Mucosa of gallbladder (tissue), 1 donor: ENCODE results near the gene LRRC41. TPM values are rescaled to one million over a fixed set of nuclear protein-coding genes. Genes with fewer than 3 reads are reported as not detected.
"Not testable (repeated sequence)": the region's sequence is repeated elsewhere in the genome, so short reads cannot be mapped to it uniquely, and the experiment has no call there.

Experiments
- DNase-seq: peaks from one replicate; pipeline ENCODE4 v3.0.0-alpha.2; 2020; ENCODE audit warnings: low spot score
- total RNA-seq: library from RNA; stranded (reverse); gene quantifications from one replicate; pipeline ENCODE4 v1.2.1, GENCODE V29; 2021
- donor health status: DM: no; HTN: no; CAD: no.

Gene LRRC41
- total RNA-seq, 1 donor from 2014 or later = 72.5 TPM

DNA sequence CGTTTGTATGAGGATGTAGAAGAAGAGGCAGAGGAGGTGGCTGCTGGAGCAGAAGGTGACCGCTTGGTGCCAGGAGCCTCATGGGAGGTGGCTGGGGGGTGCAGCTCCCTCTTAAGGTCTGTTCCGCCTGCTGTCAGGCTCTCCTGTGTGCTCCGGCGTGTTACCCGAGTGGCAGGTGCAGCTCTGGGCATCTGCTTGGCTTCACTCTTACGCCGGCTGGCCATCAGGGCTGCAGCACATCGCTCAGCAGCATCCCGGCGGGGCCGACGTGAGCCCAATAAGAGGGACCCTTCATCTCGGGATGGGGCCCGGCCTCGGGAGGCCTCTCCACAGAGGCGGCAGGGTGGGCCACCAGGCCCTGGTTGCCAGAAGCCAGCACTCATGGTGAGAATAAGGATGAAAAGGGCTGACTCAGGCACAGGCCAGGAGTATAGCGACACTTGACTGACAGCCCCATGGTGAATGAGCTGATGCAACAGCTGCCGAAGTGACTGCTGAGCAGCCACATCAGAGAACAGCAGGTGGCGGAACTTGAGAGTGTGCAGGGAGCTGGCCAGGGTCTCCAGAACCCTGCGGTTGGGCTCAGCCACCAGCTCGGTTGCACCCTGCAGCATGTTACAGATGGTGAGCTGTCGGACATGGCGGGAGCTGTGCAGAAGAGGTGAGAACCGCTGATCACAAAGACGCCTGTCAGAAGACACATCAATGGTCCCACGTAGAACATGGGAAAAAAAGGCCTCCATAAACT is 17.5 kb downstream of the LRRC41 start:
- DNase-seq = no peak

DNA sequence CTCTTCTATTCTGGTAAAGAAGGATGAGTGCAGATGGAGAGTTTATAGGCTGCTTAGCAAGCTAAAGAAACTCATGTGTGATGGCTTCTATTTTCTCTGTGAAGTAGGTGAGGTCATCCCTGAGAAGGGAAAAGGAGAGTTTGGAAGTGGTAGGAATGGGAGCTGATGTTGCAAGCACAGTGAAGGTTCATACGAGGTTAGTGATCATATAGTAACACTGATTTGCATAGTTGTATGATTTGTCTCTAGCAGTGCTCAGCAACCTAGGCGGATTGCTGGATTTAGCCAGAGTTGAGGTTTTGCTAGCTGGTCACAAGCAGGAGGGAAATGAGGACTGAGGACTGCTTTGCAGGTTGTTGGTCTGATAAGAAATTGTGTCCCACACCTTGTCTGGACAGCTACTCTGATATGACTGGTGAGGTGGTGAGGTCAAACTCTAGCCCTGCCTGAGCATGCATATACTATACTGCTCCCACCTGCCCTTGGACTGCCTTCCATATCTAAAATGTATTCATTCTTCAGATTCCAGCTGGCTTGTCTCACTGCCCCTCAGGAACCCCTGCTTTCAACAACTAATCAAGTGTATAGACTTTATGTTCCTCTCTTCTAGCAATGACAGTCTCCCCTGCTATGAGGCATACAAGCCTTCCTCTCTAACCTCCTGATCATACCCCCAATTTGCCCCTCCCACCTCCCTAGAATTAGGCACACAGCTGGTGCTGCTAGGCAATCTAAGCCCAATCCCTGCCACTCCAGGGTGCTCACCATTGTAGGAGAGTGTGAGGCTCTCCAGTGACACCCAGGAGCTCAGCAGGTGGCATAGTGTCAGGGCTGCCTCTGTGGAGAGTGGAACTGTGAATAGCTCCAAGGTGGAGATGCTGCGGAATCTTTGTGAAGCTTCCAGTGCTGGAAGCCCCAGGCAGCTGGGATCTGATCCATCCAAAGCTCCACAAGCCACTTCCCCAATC is 18.5 kb downstream of the LRRC41 start:
- no peak for DNase-seq

DNA sequence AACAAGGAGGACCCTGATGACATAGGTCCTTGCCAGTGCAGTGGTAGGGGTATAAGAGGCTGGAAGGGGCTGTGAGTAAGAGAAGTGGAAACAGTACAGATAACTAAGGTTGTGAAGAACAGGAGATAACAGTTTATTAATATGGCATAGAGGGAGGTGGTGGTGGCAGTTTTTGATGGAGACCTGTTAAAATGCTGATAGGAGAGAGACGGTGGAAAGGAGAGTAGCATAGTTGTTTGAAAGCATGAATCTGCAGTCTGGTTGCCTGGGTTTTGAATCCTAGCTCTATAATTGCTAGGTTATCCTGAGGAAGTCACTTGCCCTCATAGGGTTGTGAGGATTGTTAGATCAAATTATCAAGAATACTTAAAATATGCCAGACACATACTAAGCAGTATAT is 19.4 kb downstream of the LRRC41 start:
- no peak for DNase-seq

DNA sequence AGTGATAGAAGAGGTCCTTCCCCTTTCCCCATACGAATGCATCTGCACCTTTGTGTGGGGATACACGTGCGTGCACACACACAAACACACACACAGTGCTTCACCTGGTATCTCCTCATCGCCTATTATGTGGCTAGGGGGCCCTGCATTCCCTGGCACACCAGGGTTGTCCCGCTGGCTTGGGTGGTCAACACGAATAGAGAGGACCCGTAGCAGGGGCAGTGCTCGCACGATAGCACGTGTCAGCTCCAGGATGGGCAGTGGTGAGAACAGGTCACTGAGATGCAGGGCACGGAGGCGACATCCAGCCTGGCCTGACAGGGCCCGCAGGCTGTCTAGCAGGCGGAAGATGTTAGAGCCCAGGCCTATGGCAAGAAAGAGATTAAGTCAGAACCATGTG is 22.4 kb downstream of the LRRC41 start:
- no peak for DNase-seq

DNA sequence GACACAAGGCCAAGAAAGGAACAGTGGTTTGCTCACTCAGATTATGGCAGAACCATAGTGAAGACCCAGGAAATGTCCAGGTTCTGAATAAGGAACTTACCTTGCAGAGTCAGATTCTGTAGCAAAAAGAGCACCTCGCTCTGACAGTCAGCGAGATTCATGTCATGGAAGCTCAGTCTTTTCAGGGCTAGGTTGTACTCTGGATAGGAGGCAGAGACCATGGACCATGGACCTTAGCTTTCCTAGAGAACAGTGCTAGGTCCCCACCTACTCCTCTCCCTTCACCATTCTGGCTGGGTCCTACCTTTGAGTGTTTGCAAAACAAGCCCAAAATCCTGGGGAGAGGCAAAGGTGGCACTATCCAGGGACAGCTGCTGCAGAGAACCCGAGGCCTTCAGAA is 23.3 kb downstream of the LRRC41 start:
- DNase-seq = no peak

DNA sequence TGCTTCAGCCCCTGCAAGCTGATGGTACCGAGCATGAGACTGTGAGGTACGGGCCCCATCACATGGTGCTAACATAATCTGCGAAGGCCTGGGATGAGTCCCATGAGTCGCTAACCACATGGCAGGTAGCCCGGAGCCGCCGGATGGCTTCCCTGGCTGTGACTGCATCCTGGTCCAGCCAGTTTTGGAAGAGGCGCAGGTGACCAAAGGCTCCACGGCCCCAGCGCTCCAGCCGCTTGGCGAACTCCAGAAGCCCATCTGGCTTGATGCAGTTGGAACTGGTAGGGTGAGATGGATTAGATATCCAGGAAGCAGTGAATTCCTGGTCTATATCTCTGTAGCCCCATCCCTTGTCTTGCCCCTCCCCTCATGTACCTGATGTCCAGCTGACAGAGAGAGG is 24.6 kb downstream of the LRRC41 start:
- no peak for DNase-seq

DNA sequence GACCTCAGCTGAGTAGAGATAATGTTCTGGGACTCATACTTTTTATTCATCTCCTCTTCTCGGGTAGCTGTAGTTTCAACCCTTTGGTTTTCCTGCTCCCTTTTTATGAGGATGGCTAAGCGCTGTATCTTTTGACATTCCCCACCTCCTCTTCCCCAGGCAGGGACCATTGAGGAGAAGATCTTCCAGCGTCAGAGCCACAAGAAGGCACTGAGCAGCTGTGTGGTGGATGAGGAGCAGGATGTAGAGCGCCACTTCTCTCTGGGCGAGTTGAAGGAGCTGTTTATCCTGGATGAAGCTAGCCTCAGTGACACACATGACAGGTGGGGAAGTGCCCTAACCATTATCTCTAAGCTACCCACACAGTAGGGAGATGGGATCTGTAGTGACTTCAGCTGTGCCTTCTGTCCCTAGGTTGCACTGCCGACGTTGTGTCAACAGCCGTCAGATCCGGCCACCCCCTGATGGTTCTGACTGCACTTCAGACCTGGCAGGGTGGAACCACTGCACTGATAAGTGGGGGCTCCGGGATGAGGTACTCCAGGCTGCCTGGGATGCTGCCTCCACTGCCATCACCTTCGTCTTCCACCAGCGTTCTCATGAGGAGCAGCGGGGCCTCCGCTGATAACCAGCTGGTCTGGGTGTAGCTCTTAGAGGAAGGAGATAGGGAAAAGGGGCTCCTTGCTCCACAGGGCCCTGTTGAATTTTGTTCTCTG is 25.6 kb downstream of the LRRC41 start:
- no peak for DNase-seq

DNA sequence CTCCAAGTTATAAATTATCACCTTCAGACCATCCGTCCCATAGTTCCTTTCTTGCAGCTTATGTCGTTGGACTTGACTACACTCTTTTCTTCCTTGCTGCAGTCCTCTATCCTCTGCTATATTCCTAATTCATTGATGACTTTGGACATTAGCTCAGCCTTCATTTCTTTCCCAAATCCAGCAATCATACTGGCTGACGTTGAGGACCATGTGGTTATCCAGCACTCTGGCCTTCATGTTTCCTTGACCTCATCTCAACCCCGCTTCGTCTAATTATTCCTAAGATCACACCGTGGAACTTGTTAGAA is 28.4 kb downstream of the LRRC41 start:
- no peak for DNase-seq

DNA sequence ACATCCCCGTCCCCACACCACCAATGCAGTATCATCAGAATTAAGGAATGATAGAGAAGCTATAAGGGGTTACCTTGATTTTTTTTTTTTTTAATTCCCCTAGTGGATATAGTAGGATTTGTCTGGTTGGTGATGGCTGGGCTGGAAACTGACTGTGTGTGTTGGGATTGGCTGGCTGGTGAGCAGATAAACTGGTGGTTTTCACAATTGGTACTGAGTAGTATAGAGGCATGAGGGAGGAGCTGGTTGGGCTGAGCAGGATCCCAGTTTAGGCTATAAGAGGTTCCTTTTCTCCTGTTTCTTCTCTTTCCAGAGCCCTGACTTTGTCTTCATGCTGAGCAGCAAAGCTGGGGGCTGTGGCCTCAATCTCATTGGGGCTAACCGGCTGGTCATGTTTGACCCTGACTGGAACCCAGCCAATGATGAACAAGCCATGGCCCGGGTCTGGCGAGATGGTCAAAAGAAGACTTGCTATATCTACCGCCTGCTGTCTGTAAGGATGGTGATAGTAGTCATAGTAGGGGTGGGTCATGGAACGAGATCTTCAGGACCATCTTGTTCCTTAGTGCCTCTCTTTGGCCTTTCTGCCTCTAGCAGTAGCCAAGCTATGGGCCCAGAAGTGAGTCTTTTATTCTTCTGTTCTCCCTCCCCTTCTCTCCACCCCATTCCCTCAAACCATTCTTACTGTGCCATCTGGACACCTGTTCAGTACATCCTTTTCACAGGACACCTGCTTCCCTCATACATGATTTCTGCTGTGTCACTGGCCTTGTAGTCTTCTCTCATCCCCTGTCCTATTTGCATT is 29.0 kb downstream of the LRRC41 start:
- DNase-seq = no peak

DNA sequence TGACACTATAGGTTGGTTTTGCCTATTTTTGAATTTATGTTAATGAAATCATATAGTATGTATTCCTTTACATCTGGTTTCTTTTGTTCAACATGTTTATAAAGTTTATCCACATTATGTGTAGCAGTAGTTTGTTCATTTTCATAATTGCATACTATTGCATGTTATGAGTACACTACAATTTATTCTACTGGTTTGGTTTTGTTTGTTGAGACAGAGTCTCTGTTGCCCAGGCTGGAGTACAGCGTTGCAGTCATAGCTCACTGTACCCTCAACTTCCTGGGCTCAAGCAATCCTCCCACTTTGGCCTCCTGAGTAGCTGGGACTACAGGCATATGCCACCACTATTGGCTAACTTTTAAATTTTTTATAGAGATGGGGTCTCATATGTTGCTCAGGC is 34.8 kb downstream of the LRRC41 start:
- no peak for DNase-seq

DNA sequence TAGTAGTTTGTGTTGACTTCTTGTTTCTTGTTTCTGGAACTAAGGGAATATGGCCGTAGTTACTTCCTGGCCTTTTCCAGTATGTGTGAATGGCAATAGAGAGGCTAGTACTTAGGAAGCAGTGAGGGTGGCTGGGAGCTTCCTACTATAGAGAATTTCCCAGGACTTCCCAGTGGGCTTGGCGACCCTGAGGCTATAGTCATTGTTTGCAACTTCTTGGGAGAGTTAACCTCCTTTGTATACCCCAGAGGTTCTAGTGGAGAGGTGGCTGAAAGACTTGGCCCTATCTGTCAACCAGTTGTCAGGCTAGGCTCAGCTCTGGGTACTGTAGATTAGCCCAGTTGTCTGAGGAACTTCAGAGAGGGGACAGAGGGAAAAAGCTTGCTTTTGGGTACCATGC is 40.3 kb downstream of the LRRC41 start:
- no peak for DNase-seq

DNA sequence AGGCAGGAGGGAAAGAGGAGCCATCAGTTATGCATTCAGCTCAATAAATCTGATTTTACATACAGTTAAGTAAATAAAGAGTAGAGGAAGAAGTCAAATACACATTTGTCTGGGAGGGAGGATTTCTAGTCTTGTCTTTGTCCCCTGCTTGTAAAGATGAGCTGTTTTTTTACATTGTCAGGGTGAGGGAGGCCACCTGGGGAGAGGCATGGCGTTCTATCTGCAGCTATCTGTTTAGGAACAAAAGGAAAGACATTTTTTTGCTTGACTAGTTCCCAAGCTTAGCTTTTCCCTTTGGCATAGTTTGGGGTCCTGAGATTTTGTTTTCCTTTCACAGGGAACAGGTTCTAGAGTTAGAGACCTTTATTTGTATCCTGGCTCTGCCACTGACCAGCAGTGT is 40.9 kb downstream of the LRRC41 start:
- no peak for DNase-seq

DNA sequence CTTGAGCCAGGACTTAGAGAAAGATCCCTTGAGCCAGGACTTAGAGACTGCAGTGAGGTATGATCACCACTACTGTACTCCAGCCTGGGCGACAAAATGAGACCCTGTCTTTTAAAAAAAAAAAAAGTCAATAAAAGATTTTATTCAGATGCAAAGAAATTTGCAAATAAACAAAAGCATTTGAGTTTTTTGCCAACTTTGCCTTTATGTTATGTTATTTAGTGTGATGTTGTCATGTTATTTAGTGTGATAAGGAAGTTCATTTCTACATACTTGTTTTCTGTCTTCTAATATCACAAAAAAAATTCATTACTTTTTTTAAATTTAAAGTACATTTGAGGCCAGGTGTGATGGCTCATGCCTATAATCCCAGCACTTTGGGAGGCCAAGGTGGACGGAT is 46.9 kb downstream of the LRRC41 start:
- no peak for DNase-seq

DNA sequence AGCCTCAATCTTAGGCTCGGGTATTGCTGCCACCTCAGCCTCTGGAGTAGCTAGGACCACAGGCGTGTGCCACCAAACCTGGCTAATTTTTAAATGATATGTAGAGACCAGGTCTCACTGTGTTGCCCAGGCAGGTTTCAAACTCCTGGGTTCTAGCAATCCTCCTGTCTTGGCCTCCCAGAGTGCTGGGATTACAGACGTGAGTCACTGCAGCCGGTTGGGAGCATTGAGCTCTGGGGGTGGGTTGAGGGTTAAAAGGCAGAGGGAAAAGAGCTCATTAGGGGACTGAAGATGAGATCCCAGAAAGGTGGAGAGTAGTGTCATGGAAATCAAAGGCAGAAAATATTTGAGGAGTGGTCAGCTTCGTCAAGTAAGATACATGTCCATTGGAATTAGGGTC is 48.7 kb downstream of the LRRC41 start:
- no peak for DNase-seq

DNA sequence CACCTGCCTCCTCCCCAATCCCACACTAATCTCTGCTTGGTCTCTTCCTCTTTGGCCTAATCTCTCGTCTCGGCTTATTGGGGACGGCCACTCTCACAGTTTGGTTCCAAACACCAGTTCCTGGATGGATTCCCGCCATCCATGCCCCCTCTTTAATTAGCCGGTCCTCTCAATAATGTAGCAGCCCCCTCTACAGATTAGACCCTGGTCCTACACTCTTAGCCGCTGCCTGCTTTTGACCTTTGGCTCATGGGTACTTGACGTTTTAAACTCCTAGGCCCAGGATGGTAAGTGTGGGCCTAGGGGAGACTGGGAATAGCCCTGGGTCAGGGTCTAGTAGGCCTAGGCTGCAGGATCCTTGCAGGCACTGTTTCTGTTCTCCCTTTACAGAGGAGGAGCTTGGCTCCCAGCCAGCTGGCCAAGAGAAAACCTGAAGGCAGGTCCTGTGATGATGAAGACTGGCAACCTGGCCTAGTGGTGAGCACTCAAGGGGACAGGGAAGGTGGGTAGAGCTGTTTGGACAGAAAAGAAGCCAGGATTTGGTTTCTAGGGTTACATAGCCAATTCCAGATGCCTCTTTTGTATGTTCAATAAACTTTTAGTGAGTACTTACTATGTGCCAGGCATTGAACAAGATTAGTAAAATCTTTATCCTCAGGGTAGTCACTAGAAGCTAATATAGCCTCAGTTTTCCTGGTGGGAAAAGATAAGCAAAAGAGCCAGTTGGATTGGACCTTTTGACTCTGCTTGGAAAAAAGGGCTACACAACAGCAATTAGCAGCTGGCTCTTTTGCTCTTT is 55.1 kb downstream of the LRRC41 start:
- no peak for DNase-seq

DNA sequence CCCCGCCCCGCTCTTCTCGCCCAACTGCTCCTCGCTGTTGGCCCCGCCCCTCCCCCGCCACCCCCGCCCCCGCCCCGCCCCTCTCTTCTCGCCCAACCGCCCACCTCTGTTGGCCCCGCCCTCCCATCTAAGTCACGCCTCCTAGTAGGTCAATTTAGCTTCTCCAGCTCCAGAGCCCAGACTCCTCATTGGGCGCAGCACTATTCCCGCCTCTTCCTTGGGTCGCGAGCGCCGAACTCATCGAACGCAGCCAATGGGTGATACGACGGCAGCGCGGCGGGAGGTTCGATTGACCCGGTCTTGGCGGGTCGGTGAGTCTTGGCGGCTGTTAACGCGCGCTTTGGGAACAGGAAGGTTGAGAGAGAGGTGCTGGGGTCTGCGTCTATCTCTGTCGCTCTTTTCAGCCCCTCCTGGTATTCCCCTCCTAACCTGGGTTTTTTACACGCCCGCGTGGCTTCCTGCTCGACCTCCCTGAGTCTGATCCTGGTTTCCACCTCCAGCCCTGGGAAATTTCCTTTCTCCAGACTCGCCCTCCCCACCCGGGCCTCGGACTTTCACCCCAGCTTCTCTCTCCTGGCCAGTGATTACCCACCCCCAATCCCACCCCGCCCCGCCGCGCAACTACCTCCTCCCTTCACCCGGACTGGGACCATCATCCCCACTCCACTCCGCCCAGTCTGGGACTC is 55.8 kb downstream of the LRRC41 start, which contains the start of gene RAD54L:
Gene RAD54L (plus strand): TSS at position 328 of the 686 bp plus-strand sequence. CDS start 643 bp downstream, outside the sequence.
- DNase-seq = peak; percentile 99

DNA sequence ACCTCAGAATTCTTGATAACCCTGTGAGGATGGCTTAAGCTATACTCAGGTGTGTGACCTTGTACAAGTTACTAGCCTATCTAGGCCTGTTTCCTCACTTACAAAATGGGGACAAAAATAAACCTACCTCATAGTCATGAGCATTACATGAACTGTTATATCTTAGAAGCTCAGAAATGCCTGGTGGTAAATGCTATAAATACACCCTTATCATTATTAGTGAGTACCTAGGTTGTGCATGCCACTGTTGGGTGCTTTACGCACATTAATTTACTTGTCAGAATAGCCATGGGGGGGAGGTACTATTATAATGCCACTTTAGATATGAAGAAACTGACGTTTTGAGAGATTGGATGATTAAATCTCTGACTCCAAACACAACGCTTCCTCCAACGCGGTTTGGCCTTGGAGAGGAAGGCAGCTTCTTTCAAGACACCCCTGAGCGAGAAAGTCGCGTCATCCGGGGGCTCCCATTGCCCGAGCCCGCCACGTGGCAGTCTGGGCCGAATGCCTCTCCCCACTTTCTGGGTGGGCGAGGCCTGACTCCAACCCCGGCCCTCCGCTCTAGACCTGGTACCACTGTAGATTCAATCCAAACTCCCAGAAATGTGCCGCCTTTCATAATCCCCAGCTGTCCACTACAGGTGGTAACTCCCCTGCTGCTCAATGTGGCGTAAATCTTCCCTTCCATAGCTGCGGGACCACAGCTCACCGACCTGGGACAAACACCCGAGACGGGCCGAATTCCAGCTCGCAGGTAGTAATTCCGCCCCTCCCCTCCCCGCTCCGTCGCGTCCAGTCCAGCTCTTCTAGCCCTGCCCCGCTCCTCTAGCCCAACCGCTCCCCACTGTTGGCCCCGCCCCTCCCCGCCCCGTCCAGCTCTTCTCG is 56.6 kb downstream of the LRRC41 start:
- peak; percentile 36 for DNase-seq

DNA sequence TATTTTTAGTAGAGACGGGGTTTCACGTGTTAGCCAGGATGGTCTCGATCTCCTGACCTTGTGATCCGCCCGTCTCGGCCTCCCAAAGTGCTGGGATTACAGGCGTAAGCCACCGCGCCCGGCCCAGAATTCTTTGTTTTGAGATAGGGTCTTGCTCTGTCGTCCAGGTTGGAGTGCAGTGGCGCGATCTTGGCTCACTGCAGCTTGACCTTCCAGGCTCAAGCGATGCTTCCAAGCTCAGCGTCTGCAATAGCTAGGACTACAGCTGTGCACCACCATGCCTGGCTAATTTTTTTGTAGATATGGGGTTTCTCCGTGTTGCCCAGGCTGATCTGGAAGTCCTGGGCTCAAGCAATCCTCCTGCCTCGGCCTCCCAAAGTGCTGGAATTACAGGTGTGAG is 57.3 kb downstream of the LRRC41 start:
- not testable (repeated sequence) for DNase-seq
